GM18511 (cell line): Measurements from ENCODE around the gene FAM216B.

Experiments used
- ATAC-seq: cut with Tn5 transposase; IDR thresholded peaks from one replicate; pipeline ENCODE4 v1.9.1; 2021; ENCODE audit warnings: mild to moderate bottlenecking, moderate library complexity; ENCODE audit not compliant: unreplicated experiment

Gene FAM216B

DNA sequence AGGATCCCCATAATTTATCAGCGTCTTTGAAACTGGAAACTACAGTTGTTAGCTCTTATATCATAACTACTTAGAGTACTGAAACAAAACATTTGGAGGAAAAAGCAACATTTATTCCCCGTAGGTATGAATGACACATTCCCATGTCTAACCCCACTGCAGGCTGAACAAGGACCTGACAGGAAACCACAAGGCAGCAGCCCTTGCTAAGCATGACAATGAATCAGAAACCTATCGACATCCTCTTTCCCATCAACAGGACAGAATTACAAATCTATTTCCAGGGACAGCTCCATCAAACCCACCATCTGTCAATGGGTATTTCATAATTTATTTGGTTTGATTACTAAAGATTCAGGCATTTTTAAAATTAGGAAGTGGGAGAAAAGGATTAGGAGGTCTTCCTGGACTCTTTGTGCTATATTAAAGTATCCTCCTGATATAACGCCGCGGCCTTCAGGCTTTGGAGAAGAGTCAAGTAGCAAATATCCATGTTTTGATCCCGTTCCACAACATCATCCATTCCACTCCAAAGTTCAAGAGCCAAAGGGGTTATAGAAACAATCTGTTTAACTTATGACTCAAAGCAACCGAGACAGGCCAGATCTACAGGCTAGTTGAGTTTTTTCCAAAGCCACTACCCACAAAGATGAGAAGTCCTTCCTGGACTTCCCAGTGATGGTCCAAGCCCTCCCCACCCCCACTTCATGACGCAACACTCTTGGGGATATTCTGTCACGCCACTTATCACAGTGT lies 51.1 kb downstream of the FAM216B start:
- ATAC-seq = no peak

DNA sequence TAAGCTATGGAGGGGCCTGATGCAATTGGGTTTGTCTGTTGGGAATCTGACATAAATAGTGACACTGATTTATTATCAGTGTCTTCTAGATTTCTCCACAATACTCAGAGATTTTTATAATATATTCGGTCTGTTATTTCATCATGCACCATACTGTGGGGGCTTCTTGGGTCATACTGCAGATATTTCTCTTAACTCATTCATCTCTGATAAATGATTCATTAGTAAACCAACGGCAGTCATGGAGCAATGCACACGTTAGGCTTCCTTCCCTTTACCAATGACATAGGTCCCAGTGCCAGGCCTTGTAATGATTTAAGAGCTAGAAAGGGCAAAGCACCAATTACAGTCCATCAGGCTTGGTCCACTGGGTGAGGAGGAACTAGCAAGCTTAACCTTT lies 53.6 kb downstream of the FAM216B start:
- no peak for ATAC-seq

DNA sequence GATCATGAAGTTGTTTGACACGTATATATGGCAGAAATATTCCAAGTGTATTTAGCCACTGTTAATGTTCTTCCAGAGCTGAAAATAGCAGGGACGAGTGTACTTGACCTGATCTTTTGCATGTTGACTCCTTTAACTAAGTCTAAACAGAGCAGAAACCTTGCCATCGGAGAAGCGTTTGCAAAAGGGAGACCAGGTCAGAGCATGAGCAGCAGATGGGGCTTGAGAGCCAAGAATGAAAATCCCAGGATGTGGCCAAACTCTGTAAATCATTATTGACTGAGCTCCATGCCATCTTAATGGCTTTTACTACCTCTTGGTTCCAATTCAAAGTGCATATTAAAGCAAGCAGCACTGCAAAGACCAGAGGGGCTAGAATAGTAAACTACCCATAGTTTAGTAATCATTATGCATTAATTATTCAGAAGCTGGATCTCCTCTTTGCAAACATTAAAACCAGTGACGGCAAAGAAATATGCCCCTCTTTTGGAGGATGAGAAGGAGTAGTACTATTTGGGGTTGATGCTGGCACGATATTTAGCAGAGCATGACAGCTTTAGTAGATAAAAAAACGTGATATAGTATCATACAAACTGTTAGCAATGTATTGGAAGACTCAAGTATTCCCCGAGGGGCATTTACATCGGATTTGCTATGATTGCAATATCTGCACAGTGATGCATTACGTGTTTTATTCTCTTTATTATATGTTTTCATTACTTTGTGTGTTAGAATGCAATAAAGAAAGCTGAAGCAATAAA lies 55.7 kb downstream of the FAM216B start:
- no peak for ATAC-seq
